ENCODE measurements around the gene ROBO1.

Gene ROBO1

GRCh38 chr3:79161941-79162340, 605.9 kb downstream of the ROBO1 start:
- no peak overlapping the region for H3K4me3 ChIP-seq (ENCODE audit: insufficient read depth, low read length, poor library complexity, severe bottlenecking)
- no peaks in the 10 kb centered on the region for H3K27me3 ChIP-seq (ENCODE audit: low read length)
- no peaks in the 10 kb centered on the region for H3K9me3 ChIP-seq (ENCODE audit: insufficient read depth, low read length)
- no peaks in the 10 kb centered on the region for H4K20me1 ChIP-seq (ENCODE audit: low read depth, low read length)
- no peak overlapping the region for H3K27ac ChIP-seq (ENCODE audit: low read depth, low read length)
- TF ChIP-seq, protein P1, sequence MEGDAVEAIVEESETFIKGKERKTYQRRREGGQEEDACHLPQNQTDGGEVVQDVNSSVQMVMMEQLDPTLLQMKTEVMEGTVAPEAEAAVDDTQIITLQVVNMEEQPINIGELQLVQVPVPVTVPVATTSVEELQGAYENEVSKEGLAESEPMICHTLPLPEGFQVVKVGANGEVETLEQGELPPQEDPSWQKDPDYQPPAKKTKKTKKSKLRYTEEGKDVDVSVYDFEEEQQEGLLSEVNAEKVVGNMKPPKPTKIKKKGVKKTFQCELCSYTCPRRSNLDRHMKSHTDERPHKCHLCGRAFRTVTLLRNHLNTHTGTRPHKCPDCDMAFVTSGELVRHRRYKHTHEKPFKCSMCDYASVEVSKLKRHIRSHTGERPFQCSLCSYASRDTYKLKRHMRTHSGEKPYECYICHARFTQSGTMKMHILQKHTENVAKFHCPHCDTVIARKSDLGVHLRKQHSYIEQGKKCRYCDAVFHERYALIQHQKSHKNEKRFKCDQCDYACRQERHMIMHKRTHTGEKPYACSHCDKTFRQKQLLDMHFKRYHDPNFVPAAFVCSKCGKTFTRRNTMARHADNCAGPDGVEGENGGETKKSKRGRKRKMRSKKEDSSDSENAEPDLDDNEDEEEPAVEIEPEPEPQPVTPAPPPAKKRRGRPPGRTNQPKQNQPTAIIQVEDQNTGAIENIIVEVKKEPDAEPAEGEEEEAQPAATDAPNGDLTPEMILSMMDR (IDR thresholded peaks at IDR 0.05; ENCODE audit: insufficient read depth, low read length, poor library complexity, severe bottlenecking), result no peak
- no peak for TF ChIP-seq EZH2phosphoT487 (conservative IDR thresholded peaks at IDR 0.05; ENCODE audit: low read length)
- no peaks in the 10 kb centered on the region for H3K36me3 ChIP-seq (ENCODE audit: low read length)
- no peak overlapping the region for H3K4me2 ChIP-seq (ENCODE audit: low read depth, low read length, poor library complexity, severe bottlenecking)
- no peaks in the 10 kb centered on the region for H3K79me2 ChIP-seq (ENCODE audit: insufficient read depth, low read length)
- H3K9me2 ChIP-seq (replicated peaks; ENCODE audit: insufficient read depth, low read length), result no peaks in the 10 kb centered on the region
- H3K9ac ChIP-seq (ENCODE audit: low read length), result no peak overlapping the region
- no peak overlapping the region for H2AFZ ChIP-seq (ENCODE audit: low read depth, low read length, severe bottlenecking)
- no peaks in the 10 kb centered on the region for H3F3A ChIP-seq (ENCODE audit: insufficient read depth)

- no peaks in the 10 kb centered on the region for H3K79me2 ChIP-seq (ENCODE audit: insufficient read depth, low read length)
- no peaks in the 10 kb centered on the region for H3K9me3 ChIP-seq (ENCODE audit: insufficient read depth, low read length)
- H3K4me2 ChIP-seq (ENCODE audit: low read depth, low read length, poor library complexity, severe bottlenecking), result no peak overlapping the region
- H3K4me3 ChIP-seq (ENCODE audit: insufficient read depth, low read length, poor library complexity, severe bottlenecking), result no peak overlapping the region
- H2AFZ ChIP-seq (ENCODE audit: low read depth, low read length, severe bottlenecking), result no peak overlapping the region
- no peaks in the 10 kb centered on the region for H3F3A ChIP-seq (ENCODE audit: insufficient read depth)
- no peak overlapping the region for H3K9ac ChIP-seq (ENCODE audit: low read length)
- H4K20me1 ChIP-seq (ENCODE audit: low read depth, low read length), result no peaks in the 10 kb centered on the region
- TF ChIP-seq, protein P1 (IDR thresholded peaks at IDR 0.05; ENCODE audit: insufficient read depth, low read length, poor library complexity, severe bottlenecking), result no peak
- TF ChIP-seq EZH2phosphoT487 (conservative IDR thresholded peaks at IDR 0.05; ENCODE audit: low read length), result no peak
- no peaks in the 10 kb centered on the region for H3K27me3 ChIP-seq (ENCODE audit: low read length)
- no peaks in the 10 kb centered on the region for H3K9me2 ChIP-seq (replicated peaks; ENCODE audit: insufficient read depth, low read length)
- no peak overlapping the region for H3K27ac ChIP-seq (ENCODE audit: low read depth, low read length)
- H3K36me3 ChIP-seq (ENCODE audit: low read length), result no peaks in the 10 kb centered on the region
Observed at GRCh38 chr3:79160421-79160820, 607.4 kb downstream of the ROBO1 start.

GRCh38 chr3:79159736-79160135, 608.1 kb downstream of the ROBO1 start:
- Histone ChIP-seq H2AFZ (ENCODE audit: low read depth, low read length, severe bottlenecking) (no peak overlapping the region), H3K27me3 (ENCODE audit: low read length) (no peaks in the 10 kb centered on the region), H3K4me2 (ENCODE audit: low read depth, low read length, poor library complexity, severe bottlenecking) (no peak overlapping the region), H3K79me2 (ENCODE audit: insufficient read depth, low read length) (no peaks in the 10 kb centered on the region), H3K9me3 (ENCODE audit: insufficient read depth, low read length) (no peaks in the 10 kb centered on the region), H3K36me3 (ENCODE audit: low read length) (no peaks in the 10 kb centered on the region), H3K9me2 (replicated peaks; ENCODE audit: insufficient read depth, low read length) (no peaks in the 10 kb centered on the region), H3K4me3 (ENCODE audit: insufficient read depth, low read length, poor library complexity, severe bottlenecking) (no peak overlapping the region), H3K9ac (ENCODE audit: low read length) (no peak overlapping the region), H4K20me1 (ENCODE audit: low read depth, low read length) (no peaks in the 10 kb centered on the region), H3F3A (ENCODE audit: insufficient read depth) (no peaks in the 10 kb centered on the region), H3K27ac (ENCODE audit: low read depth, low read length) (no peak overlapping the region)
- no peak for TF ChIP-seq EZH2phosphoT487 (conservative IDR thresholded peaks at IDR 0.05; ENCODE audit: low read length)
- TF ChIP-seq, protein P1 (IDR thresholded peaks at IDR 0.05; ENCODE audit: insufficient read depth, low read length, poor library complexity, severe bottlenecking), result no peak
